HCT116 (cell line): ENCODE results near the gene MIA2.

ENCODE experiments used
- CBX3 ChIP-seq: IDR thresholded peaks from 2 replicates; pipeline ENCODE4 v1.6.1; 2012; ENCODE audit warnings: low read depth
- CEBPB ChIP-seq: IDR thresholded peaks from 2 replicates; pipeline ENCODE4 v1.6.1; 2012; ENCODE audit warnings: low read depth
- CTCF ChIP-seq, 3 experiments: fragments of 200-600 bp in 1 of 3; sonication (generic) in 1 of 3; IDR thresholded peaks in 2 of 3; conservative IDR thresholded peaks in 1 of 3; 2 replicates each; pipeline ENCODE4 v1.5.1; 2012 to 2017; ENCODE audit warnings: low read depth in 2 of 3, low read length in 2 of 3, antibody characterized with exemption in 1 of 3, borderline replicate concordance in 1 of 3, control low read depth in 1 of 3, mild to moderate bottlenecking in 1 of 3, mixed read lengths in 1 of 3, mixed run types in 1 of 3, moderate library complexity in 1 of 3; ENCODE audit not compliant: insufficient read depth in 1 of 3
- POLR2A ChIP-seq: IDR thresholded peaks from 2 replicates; pipeline ENCODE4 v1.7.0; 2011; ENCODE audit warnings: borderline replicate concordance; ENCODE audit not compliant: insufficient read depth, insufficient read length; ENCODE audit errors: extremely low read depth
- REST ChIP-seq: IDR thresholded peaks from 2 replicates; pipeline ENCODE4 v1.6.1; 2012; ENCODE audit warnings: low read depth
- SP1 ChIP-seq: IDR thresholded peaks from 2 replicates; pipeline ENCODE4 v1.6.1; 2012; ENCODE audit warnings: low read depth
- YY1 ChIP-seq: IDR thresholded peaks from 2 replicates; pipeline ENCODE4 v1.6.1; 2011; ENCODE audit warnings: low read length, low read depth, moderate library complexity, mild to moderate bottlenecking; ENCODE audit not compliant: insufficient replicate concordance; ENCODE audit errors: extremely low read depth
- ZBTB33 ChIP-seq: IDR thresholded peaks from 2 replicates; pipeline ENCODE4 v1.6.1; 2011; ENCODE audit warnings: mild to moderate bottlenecking, low read length, moderate library complexity; ENCODE audit not compliant: insufficient replicate concordance; ENCODE audit errors: extremely low read depth
- ZFX ChIP-seq: fragments of 450-650 bp; IDR thresholded peaks from 2 replicates; pipeline ENCODE4 v1.6.1; 2017
- ZNF274 ChIP-seq: fragments of 200-500 bp; sonication (Bioruptor generic); IDR thresholded peaks from 2 replicates; pipeline ENCODE4 v1.6.1; 2014; ENCODE audit warnings: mild to moderate bottlenecking, low read depth, low read length, inconsistent platforms
- TF ChIP-seq, protein P1 (sequence below): IDR thresholded peaks from 2 replicates; pipeline ENCODE4 v1.6.1; 2012

DNA sequence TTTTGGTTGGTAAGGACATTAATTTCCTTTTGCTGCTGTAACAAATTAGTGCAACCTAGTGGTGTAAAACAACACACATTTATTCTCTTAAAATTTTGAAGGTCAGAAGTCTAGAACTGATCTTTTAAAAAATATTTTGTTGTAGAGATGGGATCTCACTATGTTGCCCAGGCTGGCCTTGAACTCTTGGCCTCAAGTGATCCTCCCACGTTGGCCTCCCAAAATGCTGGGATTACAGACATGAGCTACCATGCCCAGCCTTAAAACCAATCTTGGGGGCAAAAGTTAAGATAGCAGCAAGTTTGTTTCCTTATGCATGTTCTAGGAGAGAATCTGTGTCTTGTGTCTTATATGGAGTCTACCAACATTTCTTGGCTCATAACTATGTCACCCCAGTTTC is 55.8 kb downstream of the MIA2 start:
- TF ChIP-seq REST = no peak
- no peak for TF ChIP-seq POLR2A
- TF ChIP-seq CTCF (IDR thresholded peaks at IDR 0.05 in 2 of 3, conservative IDR thresholded peaks at IDR 0.05 in 1 of 3; ENCODE audit: borderline replicate concordance in 1 of 3, insufficient read depth in 1 of 3, low read depth in 2 of 3, low read length in 2 of 3) = no peak
- TF ChIP-seq YY1 = no peak
- TF ChIP-seq ZNF274 = no peak
- TF ChIP-seq ZFX = no peak
- TF ChIP-seq SP1 = no peak
- TF ChIP-seq CBX3 = no peak
- TF ChIP-seq ZBTB33 = no peak
- no peak for TF ChIP-seq CEBPB
- TF ChIP-seq, protein P1, sequence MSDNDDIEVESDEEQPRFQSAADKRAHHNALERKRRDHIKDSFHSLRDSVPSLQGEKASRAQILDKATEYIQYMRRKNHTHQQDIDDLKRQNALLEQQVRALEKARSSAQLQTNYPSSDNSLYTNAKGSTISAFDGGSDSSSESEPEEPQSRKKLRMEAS = no peak
